Astrocyte of the spinal cord (primary cell): ENCODE data around the gene YTHDC2.
A peak's percentile ranks its signal among the peaks of the same experiment; 100 is the strongest.

Experiments
- DNase-seq: peaks from one replicate; pipeline ENCODE4 v3.0.0; 2011; ENCODE audit warnings: low read depth, low spot score
- H3K4me3 ChIP-seq: 2 replicates; pipeline ENCODE4 v1.5.1; 2011; ENCODE audit warnings: low read depth, mild to moderate bottlenecking, low read length, moderate library complexity
- CTCF ChIP-seq: IDR thresholded peaks from 2 replicates; pipeline ENCODE4 v1.5.1; 2012; ENCODE audit warnings: low read depth, mild to moderate bottlenecking, low read length, inconsistent platforms
- in situ Hi-C: cut with HindIII; loops from 2 replicates; pipeline ENCODE4 v1.10.0; 2017; ENCODE audit warnings: low sequenced_read_pairs

Gene YTHDC2

GRCh38 chr5:113527746-113528145 lies 14.3 kb downstream of the YTHDC2 start:
- no peak for TF ChIP-seq CTCF
- no peak overlapping the region for H3K4me3 ChIP-seq
- in situ Hi-C loops, result no loop called here
- DNase-seq, result no peak

GRCh38 chr5:113531481-113532159 lies 18.1 kb downstream of the YTHDC2 start:
- no peak overlapping the region for H3K4me3 ChIP-seq
- no peak for TF ChIP-seq CTCF
- DNase-seq, result peak; percentile 14
- in situ Hi-C loops, result no loop called here

- no peak overlapping the region for H3K4me3 ChIP-seq
- no peak for TF ChIP-seq CTCF
- DNase-seq, result no peak
- in situ Hi-C loops, result no loop called here
Measured at GRCh38 chr5:113538313-113538712, 24.8 kb downstream of the YTHDC2 start.

GRCh38 chr5:113546703-113547183 lies 33.2 kb downstream of the YTHDC2 start:
- no peak for TF ChIP-seq CTCF
- H3K4me3 ChIP-seq, result no peak overlapping the region
- in situ Hi-C loops, result no loop called here
- DNase-seq, result peak; percentile 78

GRCh38 chr5:113548396-113548795 lies 34.9 kb downstream of the YTHDC2 start:
- no peak for TF ChIP-seq CTCF
- H3K4me3 ChIP-seq, result no peak overlapping the region
- no peak for DNase-seq
- in situ Hi-C loops, result no loop called here

- in situ Hi-C loops, result no loop called here
- H3K4me3 ChIP-seq, result no peak overlapping the region
- DNase-seq, result no peak
- TF ChIP-seq CTCF, result no peak
Measured at GRCh38 chr5:113552137-113552536, 38.6 kb downstream of the YTHDC2 start.
